HEK293 (cell line): ENCODE results near the gene FXYD5.
"Not testable (repeated sequence)": the region's sequence is repeated elsewhere in the genome, so short reads cannot be mapped to it uniquely, and the experiment has no call there.

ENCODE experiments used
- CTCF ChIA-PET: fragments of 350-600 bp; formaldehyde crosslinking; extraction: SDS; loops from one replicate; lab custom pipeline; 2021; ENCODE audit warnings: antibody characterized with exemption; lab: Yijun Ruan, JAX
- POLR2A ChIA-PET: fragments of 300-600 bp; formaldehyde crosslinking; extraction: SDS; loops from one replicate; lab custom pipeline; 2020; ENCODE audit warnings: antibody characterized with exemption, inconsistent platforms; lab: Yijun Ruan, JAX
- H3K27ac ChIP-seq: fragments of 200-500 bp; sonication (Bioruptor generic); 2 replicates; pipeline ENCODE4 v1.5.1; 2014; ENCODE audit warnings: low read depth, low read length, control low read depth, inconsistent platforms; ENCODE audit errors: extremely low read depth
- H3K36me3 ChIP-seq, 2 experiments: fragments of 200-500 bp in 1 of 2; sonication (Bioruptor generic) in 1 of 2; 1 replicate in 1 of 2; 2 replicates in 1 of 2; pipeline ENCODE4 v1.5.1; 2014 to 2017; ENCODE audit warnings: inconsistent platforms in 2 of 2, low read length in 2 of 2; ENCODE audit not compliant: control insufficient read depth in 2 of 2, insufficient read depth in 1 of 2
- H3K4me1 ChIP-seq: fragments of 200-500 bp; sonication (Bioruptor generic); 2 replicates; pipeline ENCODE4 v1.5.1; 2014; ENCODE audit warnings: mild to moderate bottlenecking, low read length, inconsistent platforms; ENCODE audit not compliant: control insufficient read depth, insufficient read depth
- H3K4me3 ChIP-seq: 2 replicates; pipeline ENCODE4 v1.5.1; 2011; ENCODE audit warnings: low read depth, mild to moderate bottlenecking, control low read depth, low read length, moderate library complexity
- H3K9me3 ChIP-seq: fragments of 200-500 bp; sonication (Bioruptor generic); 2 replicates; pipeline ENCODE4 v1.5.1; 2014; ENCODE audit warnings: low read depth, low read length, inconsistent platforms; ENCODE audit not compliant: control insufficient read depth, insufficient read depth
- HOXD13 ChIP-seq: sonication (generic); formaldehyde crosslinking; IDR thresholded peaks from 2 replicates; pipeline ENCODE4 v1.8.0; 2022; ENCODE audit warnings: missing genetic modification reagents, borderline replicate concordance
- KLF17 ChIP-seq: fragments of 450-650 bp; formaldehyde crosslinking; IDR thresholded peaks from 2 replicates; pipeline ENCODE4 v1.5.1; 2016; ENCODE audit warnings: missing biosample characterization, missing genetic modification characterization
- ZBTB10 ChIP-seq: fragments of 450-650 bp; formaldehyde crosslinking; IDR thresholded peaks from 2 replicates; pipeline ENCODE4 v1.5.1; 2016; ENCODE audit warnings: missing biosample characterization, missing genetic modification characterization
- ZBTB11 ChIP-seq: fragments of 450-650 bp; formaldehyde crosslinking; conservative IDR thresholded peaks from 2 replicates; pipeline ENCODE4 v1.5.1; 2016; ENCODE audit warnings: low read depth, missing biosample characterization, missing genetic modification characterization
- ZBTB21 ChIP-seq: fragments of 450-650 bp; formaldehyde crosslinking; IDR thresholded peaks from 2 replicates; pipeline ENCODE4 v1.5.1; 2017; ENCODE audit warnings: missing biosample characterization, missing genetic modification characterization
- ZBTB48 ChIP-seq: fragments of 450-650 bp; formaldehyde crosslinking; IDR thresholded peaks from 2 replicates; pipeline ENCODE4 v1.5.1; 2016; ENCODE audit warnings: missing biosample characterization, missing genetic modification characterization
- ZNF112 ChIP-seq: fragments of 450-650 bp; formaldehyde crosslinking; IDR thresholded peaks from 2 replicates; pipeline ENCODE4 v1.5.0; 2017; ENCODE audit warnings: missing biosample characterization, missing genetic modification characterization
- ZNF121 ChIP-seq: fragments of 450-650 bp; formaldehyde crosslinking; IDR thresholded peaks from 2 replicates; pipeline ENCODE4 v1.5.1; 2016; ENCODE audit warnings: missing biosample characterization, missing genetic modification characterization
- ZNF148 ChIP-seq: fragments of 450-650 bp; formaldehyde crosslinking; IDR thresholded peaks from 2 replicates; pipeline ENCODE4 v1.5.0; 2017; ENCODE audit warnings: missing biosample characterization, missing genetic modification characterization, borderline replicate concordance
- ZNF174 ChIP-seq: fragments of 450-650 bp; formaldehyde crosslinking; IDR thresholded peaks from 2 replicates; pipeline ENCODE4 v1.5.0; 2017; ENCODE audit warnings: missing biosample characterization, mild to moderate bottlenecking, missing genetic modification characterization
- ZNF223 ChIP-seq: fragments of 450-650 bp; formaldehyde crosslinking; IDR thresholded peaks from 2 replicates; pipeline ENCODE4 v1.5.1; 2016; ENCODE audit warnings: missing biosample characterization, missing genetic modification characterization
- ZNF266 ChIP-seq: fragments of 450-650 bp; formaldehyde crosslinking; IDR thresholded peaks from 2 replicates; pipeline ENCODE4 v1.5.1; 2016; ENCODE audit warnings: missing biosample characterization, missing genetic modification characterization, low read depth
- ZNF311 ChIP-seq: fragments of 450-650 bp; formaldehyde crosslinking; IDR thresholded peaks from 2 replicates; pipeline ENCODE4 v1.5.1; 2017; ENCODE audit warnings: missing biosample characterization, missing genetic modification characterization, borderline replicate concordance
- ZNF362 ChIP-seq: fragments of 450-650 bp; formaldehyde crosslinking; IDR thresholded peaks from 2 replicates; pipeline ENCODE4 v1.5.1; 2016; ENCODE audit warnings: missing biosample characterization, missing genetic modification characterization
- ZNF473 ChIP-seq: fragments of 450-650 bp; formaldehyde crosslinking; IDR thresholded peaks from 2 replicates; pipeline ENCODE4 v1.5.1; 2017; ENCODE audit warnings: missing biosample characterization, missing genetic modification characterization
- ZNF677 ChIP-seq: fragments of 450-650 bp; IDR thresholded peaks from 2 replicates; pipeline ENCODE4 v1.5.0; 2018; ENCODE audit warnings: missing biosample characterization, mild to moderate bottlenecking, missing genetic modification characterization, moderate library complexity
- ZNF692 ChIP-seq: fragments of 450-650 bp; formaldehyde crosslinking; IDR thresholded peaks from 2 replicates; pipeline ENCODE4 v1.5.1; 2016; ENCODE audit warnings: missing biosample characterization, missing genetic modification characterization
- ZNF704 ChIP-seq: fragments of 450-650 bp; formaldehyde crosslinking; IDR thresholded peaks from 2 replicates; pipeline ENCODE4 v1.5.1; 2016; ENCODE audit warnings: missing biosample characterization, missing genetic modification characterization
- ZSCAN23 ChIP-seq: fragments of 450-650 bp; formaldehyde crosslinking; IDR thresholded peaks from 2 replicates; pipeline ENCODE4 v1.5.1; 2016; ENCODE audit warnings: missing biosample characterization, missing genetic modification characterization

Gene FXYD5

GRCh38 chr19:35195830-35196229, 41.3 kb downstream of the FXYD5 start:
- ChIA-PET POLR2A (no interaction called here), CTCF (interaction anchor here (0.6 to 0.9 kb wide), 2 partner anchors 81 to 129 kb away, joined by 3 to 4 read pairs; no protein-coding TSS in a partner anchor)
- Histone ChIP-seq H3K9me3 (peaks cover 4% of the 10 kb centered on the region), H3K27ac (no peak overlapping the region), H3K4me3 (no peak overlapping the region), H3K4me1 (no peaks in the 10 kb centered on the region), H3K36me3 (no peaks in the 10 kb centered on the region; a peak in 1 of 3 replicates)
- TF ChIP-seq ZSCAN23 (no peak), ZNF692 (tag by site-specific recombination) (no peak), ZNF311 (tag by site-specific recombination) (no peak), ZBTB21 (tag by site-specific recombination) (no peak), HOXD13 (CRISPR knock-in tag) (no peak), ZNF223 (tag by site-specific recombination) (no peak), ZNF473 (tag by site-specific recombination) (no peak), ZNF174 (tag by site-specific recombination) (no peak), ZNF704 (tag by site-specific recombination) (no peak), ZNF362 (tag by site-specific recombination) (no peak), ZBTB48 (tag by site-specific recombination) (no peak), ZNF121 (tag by site-specific recombination) (no peak), ZBTB11 (tag by site-specific recombination) (no peak), ZBTB10 (no peak), ZNF677 (tag by site-specific recombination) (no peak)

- H3K4me1 ChIP-seq, H3K9me3 ChIP-seq, H3K4me3 ChIP-seq, H3K27ac ChIP-seq, H3K36me3 ChIP-seq, POLR2A ChIA-PET: not testable (repeated sequence)
- TF ChIP-seq ZNF112 (tag by site-specific recombination) (0 out of 2 replicates have a peak, but pooled peaks have one; percentile 14), ZNF266 (tag by site-specific recombination) (peak; percentile 43; the same call in 1 of the 2 replicates), ZNF148 (tag by site-specific recombination) (peak; percentile 24; the same call in 1 of the 2 replicates), KLF17 (tag by site-specific recombination) (peak; percentile 36; the same call in 1 of the 2 replicates)
- CTCF ChIA-PET = interaction anchor here (0.6 kb wide), 1 partner anchor 648 kb away, joined by 4 read pairs; no protein-coding TSS in a partner anchor
Measured at GRCh38 chr19:35196861-35197260, 42.3 kb downstream of the FXYD5 start.
